NCI-H1436 treated with DMSO at 0.1 percent for 48 hours (cell line): Measurements from ENCODE around the gene KAZN.
"Not testable (repeated sequence)": the region's sequence is repeated elsewhere in the genome, so short reads cannot be mapped to it uniquely, and the experiment has no call there.

ENCODE experiments used
- DNase-seq: peaks from one replicate; lab custom pipeline; 2025; lab: John Stamatoyannopoulos, UW

The KAZN gene

GRCh38 chr1:15038232-15039016 lies 439.9 kb downstream of the KAZN start:
- DNase-seq: no peak

GRCh38 chr1:15039017-15039648 lies 440.6 kb downstream of the KAZN start:
- DNase-seq: no peak

- no peak for DNase-seq
Observed at GRCh38 chr1:15039901-15040300, 441.4 kb downstream of the KAZN start.

- not testable (repeated sequence) for DNase-seq
Observed at GRCh38 chr1:15040685-15041084, 442.2 kb downstream of the KAZN start.

- no peak for DNase-seq
Observed at GRCh38 chr1:15042866-15043265, 444.4 kb downstream of the KAZN start.

GRCh38 chr1:15043934-15044333 lies 445.4 kb downstream of the KAZN start:
- DNase-seq: no peak

GRCh38 chr1:15045123-15045522 lies 446.6 kb downstream of the KAZN start:
- DNase-seq: no peak

GRCh38 chr1:15046487-15047165 lies 448.1 kb downstream of the KAZN start:
- no peak for DNase-seq

GRCh38 chr1:15047237-15047636 lies 448.8 kb downstream of the KAZN start:
- DNase-seq: no peak

- no peak for DNase-seq
Observed at GRCh38 chr1:15048437-15048980, 450.0 kb downstream of the KAZN start.

GRCh38 chr1:15049067-15049466 lies 450.6 kb downstream of the KAZN start:
- DNase-seq: no peak

GRCh38 chr1:15051882-15052528 lies 453.5 kb downstream of the KAZN start:
- no peak for DNase-seq

GRCh38 chr1:15053153-15053552 lies 454.7 kb downstream of the KAZN start:
- no peak for DNase-seq

GRCh38 chr1:15055736-15056415 lies 457.4 kb downstream of the KAZN start:
- DNase-seq: no peak

- DNase-seq: no peak
Observed at GRCh38 chr1:15056515-15057285, 458.2 kb downstream of the KAZN start.

GRCh38 chr1:15057834-15058233 lies 459.3 kb downstream of the KAZN start:
- no peak for DNase-seq

GRCh38 chr1:15058261-15058660 lies 459.8 kb downstream of the KAZN start:
- no peak for DNase-seq

- DNase-seq: no peak
Observed at GRCh38 chr1:15060104-15060503, 461.6 kb downstream of the KAZN start.

- no peak for DNase-seq
Observed at GRCh38 chr1:15062479-15063099, 464.1 kb downstream of the KAZN start.

GRCh38 chr1:15063346-15063745 lies 464.9 kb downstream of the KAZN start:
- DNase-seq: no peak
